ENCODE results near the gene KRTAP5-3.

Gene KRTAP5-3

GRCh38 chr11:1570531-1570895 lies 37.8 kb downstream of the KRTAP5-3 start:
- Histone ChIP-seq H2BK5ac (ENCODE audit: low read length) (no peak overlapping the region), H2BK12ac (ENCODE audit: low read length) (no peak overlapping the region), H2BK15ac (ENCODE audit: low read length) (peak overlapping the region; percentile 58), H3K9ac (ENCODE audit: low read depth, low read length, poor library complexity) (no peak overlapping the region), H3K4me3 (ENCODE audit: low read length in 2 of 2) (no peak overlapping the region), H3K14ac (ENCODE audit: low read length) (peak overlapping the region; percentile 71), H3K79me1 (ENCODE audit: low read depth, low read length) (peaks cover 4% of the 10 kb centered on the region), H4K91ac (ENCODE audit: low read depth, low read length, poor library complexity) (no peak overlapping the region), H3K23ac (ENCODE audit: low read depth, low read length, poor library complexity) (no peak overlapping the region), H2BK120ac (ENCODE audit: low read depth, low read length) (no peak overlapping the region), H3K4me1 (ENCODE audit: control insufficient read depth in 2 of 2, insufficient read depth in 1 of 2, low read depth in 1 of 2, low read length in 2 of 2) (peaks cover 18 to 19% of the 10 kb centered on the region in 2 donors), H2AK5ac (ENCODE audit: low read depth, low read length) (peak overlapping the region; percentile 70), H3K36me3 (replicated peaks in 1 of 2; ENCODE audit: control insufficient read depth in 2 of 2, insufficient read depth in 2 of 2, low read length in 2 of 2) (no peaks in the 10 kb centered on the region), H4K8ac (ENCODE audit: low read depth, low read length) (no peak overlapping the region), H3K18ac (ENCODE audit: low read length) (peak overlapping the region; percentile 91), H3K4ac (ENCODE audit: low read length) (no peak overlapping the region), H3K27ac (replicated peaks; ENCODE audit: low read length) (no peak overlapping the region), H3K27me3 (ENCODE audit: control insufficient read depth in 3 of 3, insufficient read depth in 3 of 3, low read depth in 1 of 3, low read length in 3 of 3) (peaks cover 20 to 71% (median 37%) of the 10 kb centered on the region in 3 experiments), H3K4me2 (ENCODE audit: insufficient read depth, low read length, poor library complexity, severe bottlenecking) (no peak overlapping the region), H2AFZ (ENCODE audit: low read length) (no peak overlapping the region), H3K9me3 (replicated peaks in 1 of 2; ENCODE audit: control insufficient read depth in 2 of 2, insufficient read depth in 1 of 2, low read depth in 1 of 2, low read length in 2 of 2) (no peaks in the 10 kb centered on the region)
- DNase-seq (ENCODE audit: low spot score): no peak
- WGBS, 2 donors (ENCODE audit: extremely low coverage in 2 of 2, insufficient read length in 2 of 2, insufficient replicate concordance in 1 of 2): no CpG with 5 or more reads among the region's 8 CpGs

- Histone ChIP-seq H3K23ac (ENCODE audit: low read depth, low read length, poor library complexity) (no peak overlapping the region), H3K4me3 (ENCODE audit: low read length in 2 of 2) (no peak overlapping the region), H3K9me3 (replicated peaks in 1 of 2; ENCODE audit: control insufficient read depth in 2 of 2, insufficient read depth in 1 of 2, low read depth in 1 of 2, low read length in 2 of 2) (no peaks in the 10 kb centered on the region), H2BK5ac (ENCODE audit: low read length) (no peak overlapping the region), H3K27ac (replicated peaks; ENCODE audit: low read length) (no peak overlapping the region), H4K8ac (ENCODE audit: low read depth, low read length) (no peak overlapping the region), H3K4me2 (ENCODE audit: insufficient read depth, low read length, poor library complexity, severe bottlenecking) (no peak overlapping the region), H3K9ac (ENCODE audit: low read depth, low read length, poor library complexity) (no peak overlapping the region), H2BK15ac (ENCODE audit: low read length) (peak overlapping the region; percentile 54), H3K4ac (ENCODE audit: low read length) (no peak overlapping the region), H2AFZ (ENCODE audit: low read length) (no peak overlapping the region), H2BK12ac (ENCODE audit: low read length) (no peak overlapping the region), H2AK5ac (ENCODE audit: low read depth, low read length) (peak overlapping the region; percentile 68), H2BK120ac (ENCODE audit: low read depth, low read length) (no peak overlapping the region), H3K27me3 (ENCODE audit: control insufficient read depth in 3 of 3, insufficient read depth in 3 of 3, low read depth in 1 of 3, low read length in 3 of 3) (peaks cover 20 to 72% (median 36%) of the 10 kb centered on the region in 3 experiments), H3K4me1 (ENCODE audit: control insufficient read depth in 2 of 2, insufficient read depth in 1 of 2, low read depth in 1 of 2, low read length in 2 of 2) (peaks cover 19% of the 10 kb centered on the region in 2 donors), H3K36me3 (replicated peaks in 1 of 2; ENCODE audit: control insufficient read depth in 2 of 2, insufficient read depth in 2 of 2, low read length in 2 of 2) (peaks cover 0 to under 1% of the 10 kb centered on the region in 2 donors), H3K79me1 (ENCODE audit: low read depth, low read length) (peaks cover 4% of the 10 kb centered on the region), H3K14ac (ENCODE audit: low read length) (no peak overlapping the region), H4K91ac (ENCODE audit: low read depth, low read length, poor library complexity) (no peak overlapping the region), H3K18ac (ENCODE audit: low read length) (peak overlapping the region; percentile 19)
- no CpG with 5 or more reads among the region's 11 CpGs for WGBS, 2 donors (ENCODE audit: extremely low coverage in 2 of 2, insufficient read length in 2 of 2, insufficient replicate concordance in 1 of 2)
- DNase-seq (ENCODE audit: low spot score): no peak
Measured at GRCh38 chr11:1570001-1570453, 38.2 kb downstream of the KRTAP5-3 start.

DNA sequence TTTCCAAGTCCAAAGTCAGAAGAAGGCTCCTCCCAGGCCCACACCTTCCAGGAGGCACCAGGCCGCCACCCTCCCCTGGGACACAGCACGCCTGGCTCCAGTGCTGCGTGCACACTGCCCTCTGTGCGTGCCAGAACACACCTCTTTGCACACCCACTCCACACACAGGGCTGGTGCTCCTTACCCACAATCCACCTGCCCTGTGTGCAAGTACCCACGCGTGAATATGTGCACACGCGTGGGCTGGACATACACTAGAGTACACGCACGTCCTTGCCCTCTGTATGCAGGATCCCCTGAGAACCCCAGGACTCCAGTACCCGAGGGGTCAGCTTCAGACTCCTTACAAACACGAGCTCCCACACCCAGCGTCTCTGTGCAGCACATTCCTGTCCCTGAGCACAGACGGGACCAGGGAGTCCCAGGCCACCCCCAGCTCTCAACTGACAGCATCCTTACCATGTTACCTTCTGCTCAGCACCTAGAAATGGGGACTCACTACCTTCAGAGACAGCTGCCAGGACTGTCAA lies 38.9 kb downstream of the KRTAP5-3 start:
- H2AFZ ChIP-seq (ENCODE audit: low read length): no peak overlapping the region
- no peak overlapping the region for H4K8ac ChIP-seq (ENCODE audit: low read depth, low read length)
- peak overlapping the region; percentile 84 for H2AK5ac ChIP-seq (ENCODE audit: low read depth, low read length)
- peak overlapping the region; percentile 97 for H3K23ac ChIP-seq (ENCODE audit: low read depth, low read length, poor library complexity)
- no peak for DNase-seq (ENCODE audit: low spot score)
- H3K27me3 ChIP-seq (ENCODE audit: control insufficient read depth in 3 of 3, insufficient read depth in 3 of 3, low read depth in 1 of 3, low read length in 3 of 3): peaks cover 18 to 73% (median 31%) of the 10 kb centered on the region in 3 experiments
- peaks cover 0 to 2% of the 10 kb centered on the region in 2 donors for H3K36me3 ChIP-seq (replicated peaks in 1 of 2; ENCODE audit: control insufficient read depth in 2 of 2, insufficient read depth in 2 of 2, low read length in 2 of 2)
- H3K4me3 ChIP-seq (ENCODE audit: low read length in 2 of 2): no peak overlapping the region
- peaks cover 23 to 24% of the 10 kb centered on the region in 2 donors for H3K4me1 ChIP-seq (ENCODE audit: control insufficient read depth in 2 of 2, insufficient read depth in 1 of 2, low read depth in 1 of 2, low read length in 2 of 2)
- H3K4me2 ChIP-seq (ENCODE audit: insufficient read depth, low read length, poor library complexity, severe bottlenecking): no peak overlapping the region
- H3K9me3 ChIP-seq (replicated peaks in 1 of 2; ENCODE audit: control insufficient read depth in 2 of 2, insufficient read depth in 1 of 2, low read depth in 1 of 2, low read length in 2 of 2): no peaks in the 10 kb centered on the region
- no peak overlapping the region for H2BK5ac ChIP-seq (ENCODE audit: low read length)
- no peak overlapping the region for H3K14ac ChIP-seq (ENCODE audit: low read length)
- H2BK12ac ChIP-seq (ENCODE audit: low read length): peak overlapping the region; percentile 75
- H3K79me1 ChIP-seq (ENCODE audit: low read depth, low read length): peaks cover 4% of the 10 kb centered on the region
- no peak overlapping the region for H3K18ac ChIP-seq (ENCODE audit: low read length)
- H3K4ac ChIP-seq (ENCODE audit: low read length): no peak overlapping the region
- no CpG with 5 or more reads among the region's 14 CpGs for WGBS, 2 donors (ENCODE audit: extremely low coverage in 2 of 2, insufficient read length in 2 of 2, insufficient replicate concordance in 1 of 2)
- no peak overlapping the region for H3K27ac ChIP-seq (replicated peaks; ENCODE audit: low read length)
- no peak overlapping the region for H4K91ac ChIP-seq (ENCODE audit: low read depth, low read length, poor library complexity)
- H2BK15ac ChIP-seq (ENCODE audit: low read length): peak overlapping the region; percentile 67
- H2BK120ac ChIP-seq (ENCODE audit: low read depth, low read length): no peak overlapping the region
- no peak overlapping the region for H3K9ac ChIP-seq (ENCODE audit: low read depth, low read length, poor library complexity)

- Histone ChIP-seq H2BK120ac (ENCODE audit: low read depth, low read length) (no peak overlapping the region), H2AFZ (ENCODE audit: low read length) (no peak overlapping the region), H3K18ac (ENCODE audit: low read length) (peak overlapping the region; percentile 85), H3K9me3 (replicated peaks in 1 of 2; ENCODE audit: control insufficient read depth in 2 of 2, insufficient read depth in 1 of 2, low read depth in 1 of 2, low read length in 2 of 2) (peaks cover 0 to 3% of the 10 kb centered on the region in 2 donors), H3K4me3 (ENCODE audit: low read length in 2 of 2) (no peak overlapping the region), H4K91ac (ENCODE audit: low read depth, low read length, poor library complexity) (no peak overlapping the region), H2BK12ac (ENCODE audit: low read length) (no peak overlapping the region), H3K9ac (ENCODE audit: low read depth, low read length, poor library complexity) (no peak overlapping the region), H3K4me2 (ENCODE audit: insufficient read depth, low read length, poor library complexity, severe bottlenecking) (no peak overlapping the region), H2BK15ac (ENCODE audit: low read length) (no peak overlapping the region), H3K27me3 (ENCODE audit: control insufficient read depth in 3 of 3, insufficient read depth in 3 of 3, low read depth in 1 of 3, low read length in 3 of 3) (peaks cover 10 to 65% (median 22%) of the 10 kb centered on the region in 3 experiments), H4K8ac (ENCODE audit: low read depth, low read length) (no peak overlapping the region), H3K79me1 (ENCODE audit: low read depth, low read length) (peaks cover 7% of the 10 kb centered on the region), H3K4ac (ENCODE audit: low read length) (no peak overlapping the region), H3K36me3 (replicated peaks in 1 of 2; ENCODE audit: control insufficient read depth in 2 of 2, insufficient read depth in 2 of 2, low read length in 2 of 2) (peaks cover 0 to 2% of the 10 kb centered on the region in 2 donors), H3K27ac (replicated peaks; ENCODE audit: low read length) (no peak overlapping the region), H3K23ac (ENCODE audit: low read depth, low read length, poor library complexity) (peak overlapping the region; percentile 0), H3K14ac (ENCODE audit: low read length) (no peak overlapping the region), H2AK5ac (ENCODE audit: low read depth, low read length) (peak overlapping the region; percentile 76), H2BK5ac (ENCODE audit: low read length) (peak overlapping the region; percentile 11), H3K4me1 (ENCODE audit: control insufficient read depth in 2 of 2, insufficient read depth in 1 of 2, low read depth in 1 of 2, low read length in 2 of 2) (peaks cover 21 to 28% of the 10 kb centered on the region in 2 donors)
- DNase-seq (ENCODE audit: low spot score): no peak
- WGBS, 2 donors (ENCODE audit: extremely low coverage in 2 of 2, insufficient read length in 2 of 2, insufficient replicate concordance in 1 of 2): no CpG with 5 or more reads among the region's 13 CpGs
Measured at GRCh38 chr11:1568441-1568911, 39.8 kb downstream of the KRTAP5-3 start.
